ENCODE results near the gene SLC35G2.

DNA sequence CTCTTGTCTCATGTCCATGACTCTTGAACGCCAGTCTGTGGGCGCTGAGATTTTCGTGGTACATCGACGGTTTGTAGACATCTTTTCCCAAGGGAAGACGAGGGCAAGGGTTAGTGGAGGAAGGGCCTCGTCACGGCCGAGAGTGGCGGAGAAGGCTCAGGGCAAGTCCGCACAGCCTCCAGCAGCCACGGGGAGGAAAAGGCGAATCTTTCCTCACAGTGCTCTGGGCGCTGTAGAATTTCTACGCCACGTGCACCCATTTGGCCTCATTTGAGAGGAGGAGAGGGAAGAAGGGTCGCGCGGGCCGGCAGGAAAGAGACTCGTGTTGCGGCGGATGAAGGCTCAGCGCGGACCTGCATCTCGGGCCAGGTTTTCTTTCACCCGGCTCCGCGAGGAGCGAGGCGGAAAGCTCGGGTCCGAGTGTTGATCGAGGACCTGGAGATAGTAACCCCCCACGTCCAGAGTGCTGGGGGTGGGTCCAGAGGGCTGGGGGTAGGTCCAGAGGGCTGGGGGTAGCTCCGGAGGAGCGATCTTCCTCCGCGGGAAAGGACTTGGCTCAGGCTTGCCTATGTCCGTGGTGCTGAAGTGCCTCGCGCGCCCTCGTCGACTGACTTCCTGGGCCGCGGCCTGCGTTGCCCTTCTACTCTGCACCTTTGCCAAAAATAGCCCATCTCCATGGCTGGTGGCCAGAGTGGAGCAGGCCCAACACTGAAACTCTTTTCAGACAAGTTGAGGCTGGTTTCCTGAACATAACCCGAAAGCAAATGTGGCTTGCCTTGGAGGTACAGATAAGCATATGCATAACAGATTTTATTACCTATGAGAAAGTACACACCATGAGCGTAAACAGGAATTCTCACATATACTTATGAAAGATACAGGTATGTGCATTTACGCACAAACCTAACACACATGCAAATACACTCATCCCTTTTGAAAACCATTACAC lies 1.1 kb downstream of the SLC35G2 start:
- TF ChIP-seq NR3C1 (IDR thresholded peaks at IDR 0.05): no peak
- TF ChIP-seq, protein P1, sequence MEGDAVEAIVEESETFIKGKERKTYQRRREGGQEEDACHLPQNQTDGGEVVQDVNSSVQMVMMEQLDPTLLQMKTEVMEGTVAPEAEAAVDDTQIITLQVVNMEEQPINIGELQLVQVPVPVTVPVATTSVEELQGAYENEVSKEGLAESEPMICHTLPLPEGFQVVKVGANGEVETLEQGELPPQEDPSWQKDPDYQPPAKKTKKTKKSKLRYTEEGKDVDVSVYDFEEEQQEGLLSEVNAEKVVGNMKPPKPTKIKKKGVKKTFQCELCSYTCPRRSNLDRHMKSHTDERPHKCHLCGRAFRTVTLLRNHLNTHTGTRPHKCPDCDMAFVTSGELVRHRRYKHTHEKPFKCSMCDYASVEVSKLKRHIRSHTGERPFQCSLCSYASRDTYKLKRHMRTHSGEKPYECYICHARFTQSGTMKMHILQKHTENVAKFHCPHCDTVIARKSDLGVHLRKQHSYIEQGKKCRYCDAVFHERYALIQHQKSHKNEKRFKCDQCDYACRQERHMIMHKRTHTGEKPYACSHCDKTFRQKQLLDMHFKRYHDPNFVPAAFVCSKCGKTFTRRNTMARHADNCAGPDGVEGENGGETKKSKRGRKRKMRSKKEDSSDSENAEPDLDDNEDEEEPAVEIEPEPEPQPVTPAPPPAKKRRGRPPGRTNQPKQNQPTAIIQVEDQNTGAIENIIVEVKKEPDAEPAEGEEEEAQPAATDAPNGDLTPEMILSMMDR (IDR thresholded peaks at IDR 0.05): no peak
- TF ChIP-seq, protein P2, sequence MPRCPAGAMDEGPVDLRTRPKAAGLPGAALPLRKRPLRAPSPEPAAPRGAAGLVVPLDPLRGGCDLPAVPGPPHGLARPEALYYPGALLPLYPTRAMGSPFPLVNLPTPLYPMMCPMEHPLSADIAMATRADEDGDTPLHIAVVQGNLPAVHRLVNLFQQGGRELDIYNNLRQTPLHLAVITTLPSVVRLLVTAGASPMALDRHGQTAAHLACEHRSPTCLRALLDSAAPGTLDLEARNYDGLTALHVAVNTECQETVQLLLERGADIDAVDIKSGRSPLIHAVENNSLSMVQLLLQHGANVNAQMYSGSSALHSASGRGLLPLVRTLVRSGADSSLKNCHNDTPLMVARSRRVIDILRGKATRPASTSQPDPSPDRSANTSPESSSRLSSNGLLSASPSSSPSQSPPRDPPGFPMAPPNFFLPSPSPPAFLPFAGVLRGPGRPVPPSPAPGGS (IDR thresholded peaks at IDR 0.05): no peak
- TF ChIP-seq, protein P3, sequence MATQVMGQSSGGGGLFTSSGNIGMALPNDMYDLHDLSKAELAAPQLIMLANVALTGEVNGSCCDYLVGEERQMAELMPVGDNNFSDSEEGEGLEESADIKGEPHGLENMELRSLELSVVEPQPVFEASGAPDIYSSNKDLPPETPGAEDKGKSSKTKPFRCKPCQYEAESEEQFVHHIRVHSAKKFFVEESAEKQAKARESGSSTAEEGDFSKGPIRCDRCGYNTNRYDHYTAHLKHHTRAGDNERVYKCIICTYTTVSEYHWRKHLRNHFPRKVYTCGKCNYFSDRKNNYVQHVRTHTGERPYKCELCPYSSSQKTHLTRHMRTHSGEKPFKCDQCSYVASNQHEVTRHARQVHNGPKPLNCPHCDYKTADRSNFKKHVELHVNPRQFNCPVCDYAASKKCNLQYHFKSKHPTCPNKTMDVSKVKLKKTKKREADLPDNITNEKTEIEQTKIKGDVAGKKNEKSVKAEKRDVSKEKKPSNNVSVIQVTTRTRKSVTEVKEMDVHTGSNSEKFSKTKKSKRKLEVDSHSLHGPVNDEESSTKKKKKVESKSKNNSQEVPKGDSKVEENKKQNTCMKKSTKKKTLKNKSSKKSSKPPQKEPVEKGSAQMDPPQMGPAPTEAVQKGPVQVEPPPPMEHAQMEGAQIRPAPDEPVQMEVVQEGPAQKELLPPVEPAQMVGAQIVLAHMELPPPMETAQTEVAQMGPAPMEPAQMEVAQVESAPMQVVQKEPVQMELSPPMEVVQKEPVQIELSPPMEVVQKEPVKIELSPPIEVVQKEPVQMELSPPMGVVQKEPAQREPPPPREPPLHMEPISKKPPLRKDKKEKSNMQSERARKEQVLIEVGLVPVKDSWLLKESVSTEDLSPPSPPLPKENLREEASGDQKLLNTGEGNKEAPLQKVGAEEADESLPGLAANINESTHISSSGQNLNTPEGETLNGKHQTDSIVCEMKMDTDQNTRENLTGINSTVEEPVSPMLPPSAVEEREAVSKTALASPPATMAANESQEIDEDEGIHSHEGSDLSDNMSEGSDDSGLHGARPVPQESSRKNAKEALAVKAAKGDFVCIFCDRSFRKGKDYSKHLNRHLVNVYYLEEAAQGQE (IDR thresholded peaks at IDR 0.05): peak; percentile 86
- TF ChIP-seq POLR2A (IDR thresholded peaks at IDR 0.05; ENCODE audit: low read length): no peak
- no peak for TF ChIP-seq EHMT2 (IDR thresholded peaks at IDR 0.05; ENCODE audit: low read depth)
- TF ChIP-seq RAD21 (conservative IDR thresholded peaks at IDR 0.05 in 1 of 2, IDR thresholded peaks at IDR 0.05 in 1 of 2): no peak
